GM12878 (cell line): ENCODE data around the gene AGO4. TPM values are rescaled to one million over a fixed set of nuclear protein-coding genes. Genes with fewer than 3 reads are reported as not detected.
A peak's percentile ranks its signal among the peaks of the same experiment; 100 is the strongest.

ENCODE experiments used
- ASH2L ChIP-seq: fragments of 300-600, 200-600 bp; sonication (generic); IDR thresholded peaks from 2 replicates; pipeline ENCODE4 v1.6.1; 2017; ENCODE audit warnings: low read depth, mild to moderate bottlenecking, borderline replicate concordance
- BACH1 ChIP-seq: fragments of 450-650 bp; IDR thresholded peaks from 2 replicates; pipeline ENCODE4 v1.6.1; 2017; ENCODE audit warnings: mild to moderate bottlenecking, borderline replicate concordance
- BCL11A ChIP-seq: IDR thresholded peaks from 2 replicates; pipeline ENCODE4 v1.6.1; 2011; ENCODE audit warnings: low read depth, low read length
- BHLHE40 ChIP-seq, 2 experiments: fragments of 450-650 bp in 1 of 2; IDR thresholded peaks; 2 replicates each; pipeline ENCODE4 v1.6.1; 2011 to 2017; ENCODE audit warnings: low read depth in 2 of 2, borderline replicate concordance in 1 of 2, improper control_type of control experiment in 1 of 2, low read length in 1 of 2, mild to moderate bottlenecking in 1 of 2
- CHD1 ChIP-seq: IDR thresholded peaks from 2 replicates; pipeline ENCODE4 v1.6.1; 2012; ENCODE audit warnings: low read depth, low read length, improper control_type of control experiment
- DPF2 ChIP-seq: fragments of 450-650 bp; IDR thresholded peaks from 2 replicates; pipeline ENCODE4 v1.6.1; 2017; ENCODE audit warnings: mild to moderate bottlenecking
- EGR1 ChIP-seq, 2 experiments: IDR thresholded peaks; 1 replicate in 1 of 2; 2 replicates in 1 of 2; pipeline ENCODE4 v1.6.1; 2011 to 2012; ENCODE audit warnings: low read depth in 2 of 2, low read length in 2 of 2, borderline replicate concordance in 1 of 2, mild to moderate bottlenecking in 1 of 2, moderate library complexity in 1 of 2
- KLF5 ChIP-seq: fragments of 450-650 bp; IDR thresholded peaks from 2 replicates; pipeline ENCODE4 v1.6.1; 2014; ENCODE audit warnings: mild to moderate bottlenecking; ENCODE audit not compliant: partially characterized antibody
- LARP7 ChIP-seq: fragments of 450-650 bp; IDR thresholded peaks from 2 replicates; pipeline ENCODE4 v1.6.1; 2017; ENCODE audit warnings: mild to moderate bottlenecking
- MXI1 ChIP-seq: fragments of 150-350 bp; IDR thresholded peaks from 2 replicates; pipeline ENCODE4 v1.6.1; 2011; ENCODE audit warnings: low read depth, mild to moderate bottlenecking, inconsistent platforms, low read length, improper control_type of control experiment
- NBN ChIP-seq: fragments of 450-650 bp; IDR thresholded peaks from 2 replicates; pipeline ENCODE4 v1.6.1; 2016
- NFIC ChIP-seq: IDR thresholded peaks from 2 replicates; pipeline ENCODE4 v1.6.1; 2012; ENCODE audit warnings: low read depth, mild to moderate bottlenecking, inconsistent platforms, low read length, moderate library complexity
- NR2C1 ChIP-seq: fragments of 450-650 bp; IDR thresholded peaks from 2 replicates; pipeline ENCODE4 v1.6.1; 2017; ENCODE audit warnings: antibody characterized with exemption, mild to moderate bottlenecking, moderate library complexity
- NR2C2 ChIP-seq: IDR thresholded peaks from 2 replicates; pipeline ENCODE4 v1.6.1; 2011; ENCODE audit warnings: borderline replicate concordance, low read depth; ENCODE audit not compliant: control insufficient read depth, insufficient read length
- PAX8 ChIP-seq: fragments of 450-650 bp; IDR thresholded peaks from 2 replicates; pipeline ENCODE4 v1.6.1; 2017; ENCODE audit warnings: mild to moderate bottlenecking, moderate library complexity
- PML ChIP-seq: IDR thresholded peaks from 2 replicates; pipeline ENCODE4 v1.6.1; 2012; ENCODE audit warnings: low read length, inconsistent platforms
- POLR2A ChIP-seq: IDR thresholded peaks from 2 replicates; pipeline ENCODE4 v1.6.1; 2011; ENCODE audit warnings: low read depth, mild to moderate bottlenecking, low read length
- POU2F2 ChIP-seq: IDR thresholded peaks from 3 replicates; pipeline ENCODE4 v1.6.1; 2011; ENCODE audit warnings: low read depth, mild to moderate bottlenecking, low read length, borderline replicate concordance
- SP1 ChIP-seq: IDR thresholded peaks from one replicate; pipeline ENCODE4 v1.6.1; 2011; ENCODE audit warnings: low read depth, low read length
- SREBF1 ChIP-seq: IDR thresholded peaks from 2 replicates; pipeline ENCODE4 v1.6.1; 2012; ENCODE audit warnings: mild to moderate bottlenecking, low read length
- YY1 ChIP-seq: IDR thresholded peaks from 2 replicates; pipeline ENCODE4 v1.6.1; 2011; ENCODE audit warnings: low read depth, mild to moderate bottlenecking, low read length
- ZNF217 ChIP-seq: fragments of 450-650 bp; IDR thresholded peaks from 2 replicates; pipeline ENCODE4 v1.6.1; 2017; ENCODE audit warnings: antibody characterized with exemption, mild to moderate bottlenecking
- ZNF622 ChIP-seq: fragments of 450-650 bp; IDR thresholded peaks from 2 replicates; pipeline ENCODE4 v1.6.1; 2017; ENCODE audit warnings: mild to moderate bottlenecking, inconsistent platforms
- ZSCAN29 ChIP-seq: fragments of 450-650 bp; IDR thresholded peaks from 2 replicates; pipeline ENCODE4 v1.6.1; 2017; ENCODE audit warnings: mild to moderate bottlenecking, moderate library complexity
- polyA plus RNA-seq, 11 experiments: library from polyadenylated mRNA; depleted of rRNA in 4 of 11; unstranded in 6 of 11; stranded (reverse) in 5 of 11; fragments of >200 nt; fragmentation: Nextera tagmentation in 4 of 11; fragmentation: Illumina TruSeq in 1 of 11; extraction: Ambion mirVana in 4 of 11; extraction: Trizol in 1 of 11; gene quantifications; 1 replicate in 1 of 11; 2 replicates in 10 of 11; pipeline versions ENCODE4 v1.2.1 to v1.2.3, GENCODE V29; 2011 to 2016; ENCODE audit warnings: inconsistent platforms in 2 of 11, missing spikeins in 2 of 11, low read depth in 1 of 11
- total RNA-seq, 4 experiments: library from RNA; depleted of rRNA in 3 of 4; stranded (reverse); fragments of >200 nt in 3 of 4; fragmentation: Illumina TruSeq in 1 of 4; extraction: Trizol in 1 of 4; gene quantifications; 2 replicates each; pipeline versions ENCODE4 v1.2.1 to v1.2.3, GENCODE V29; 2013 to 2021
- TF ChIP-seq, protein P1 (sequence below): IDR thresholded peaks from 2 replicates; pipeline ENCODE4 v1.6.1; 2012; ENCODE audit warnings: low read depth, low read length, improper control_type of control experiment
- TF ChIP-seq, protein P2 (sequence below), 3 experiments: IDR thresholded peaks in 2 of 3; conservative IDR thresholded peaks in 1 of 3; 2 replicates each; pipeline ENCODE4 v1.5.1; 2011; ENCODE audit warnings: low read depth in 3 of 3, low read length in 3 of 3, mild to moderate bottlenecking in 3 of 3, control low read depth in 2 of 3, moderate library complexity in 2 of 3, inconsistent platforms in 1 of 3, mixed read lengths in 1 of 3; ENCODE audit not compliant: control insufficient read depth in 2 of 3, insufficient read depth in 1 of 3; ENCODE audit errors: extremely low read depth in 1 of 3
- TF ChIP-seq, protein P3 (sequence below): fragments of 450-650 bp; IDR thresholded peaks from 2 replicates; pipeline ENCODE4 v1.6.1; 2016; ENCODE audit warnings: mild to moderate bottlenecking
- TF ChIP-seq, protein P4 (sequence below): fragments of 450-650 bp; IDR thresholded peaks from 2 replicates; pipeline ENCODE4 v1.6.1; 2017; ENCODE audit warnings: mild to moderate bottlenecking, low read depth, inconsistent platforms; ENCODE audit not compliant: poor library complexity, severe bottlenecking

Gene AGO4
- total and polyA plus RNA-seq, 10 of the 15 experiments (the other 5 are each of a cell fraction or from before 2014, with no cell fraction given), result 1.2 to 7.9 (median 3.2) TPM

DNA sequence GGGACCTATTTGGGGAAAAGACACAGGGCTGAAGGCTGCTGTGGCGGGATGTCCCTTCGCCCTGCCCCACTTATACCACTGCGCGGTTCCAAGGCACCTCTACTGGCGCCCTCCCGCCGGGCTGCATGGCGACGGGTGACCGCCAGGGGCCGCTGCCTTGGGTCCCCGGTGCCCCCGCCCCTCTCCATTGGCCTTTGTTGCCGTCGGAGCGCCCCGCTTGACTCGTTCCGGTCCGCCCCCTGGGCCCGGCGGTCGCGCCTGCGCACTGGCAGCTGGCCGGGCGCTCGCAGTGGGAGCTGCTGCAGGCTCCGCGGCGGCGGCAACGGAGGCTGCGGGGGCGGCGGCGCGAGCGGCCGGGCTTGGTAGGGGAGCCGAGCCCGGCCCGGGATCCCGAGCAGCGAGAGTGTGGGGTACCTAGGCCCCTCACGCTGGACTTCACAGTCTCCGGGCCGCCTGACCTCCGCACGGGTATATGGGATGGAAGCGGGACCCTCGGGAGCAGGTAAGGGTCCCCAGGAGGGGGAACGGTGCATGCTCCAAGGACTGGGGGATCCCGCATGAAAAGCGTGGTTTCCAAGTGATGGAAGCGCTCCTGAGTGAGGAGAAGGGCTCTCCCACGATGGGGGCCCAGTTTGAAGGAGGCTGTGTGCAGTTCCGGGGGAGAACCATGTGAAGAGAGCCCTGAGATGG lies 75.3 kb downstream of the AGO4 start, which contains the start of gene AGO1 (continued):
- TF ChIP-seq ASH2L (no peak), EGR1 (IDR thresholded peaks at IDR 0.05; ENCODE audit: borderline replicate concordance in 1 of 2, low read depth in 2 of 2, low read length in 2 of 2) (peak in 1 of 2 experiments; percentile 97; a peak in 2 of 3 replicates), NR2C1 (peak; percentile 35; the same call in 1 of the 2 replicates), LARP7 (peak; percentile 42), NR2C2 (no peak), POU2F2 (peak; percentile 67; the same call in 2 of the 3 replicates), DPF2 (peak; percentile 70), NFIC (no peak), ZNF217 (0 out of 2 replicates have a peak, but pooled peaks have one; percentile 45), SP1 (peak; percentile 70), BACH1 (peak; percentile 80), BHLHE40 (IDR thresholded peaks at IDR 0.05; ENCODE audit: borderline replicate concordance in 1 of 2, low read depth in 2 of 2, low read length in 1 of 2) (peak; percentile 46 to 60; a peak in 3 of 4 replicates), CHD1 (no peak), KLF5 (peak; percentile 74), YY1 (peak; percentile 87), NBN (no peak), PML (no peak; the same call in 1 of the 2 replicates), ZSCAN29 (no peak), MXI1 (no peak; the same call in 1 of the 2 replicates), ZNF622 (no peak), PAX8 (no peak), POLR2A (peak; percentile 83), BCL11A (no peak), SREBF1 (no peak)
- TF ChIP-seq, protein P1, sequence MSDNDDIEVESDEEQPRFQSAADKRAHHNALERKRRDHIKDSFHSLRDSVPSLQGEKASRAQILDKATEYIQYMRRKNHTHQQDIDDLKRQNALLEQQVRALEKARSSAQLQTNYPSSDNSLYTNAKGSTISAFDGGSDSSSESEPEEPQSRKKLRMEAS, result 0 out of 2 replicates have a peak, but pooled peaks have one; percentile 32
- TF ChIP-seq, protein P2, sequence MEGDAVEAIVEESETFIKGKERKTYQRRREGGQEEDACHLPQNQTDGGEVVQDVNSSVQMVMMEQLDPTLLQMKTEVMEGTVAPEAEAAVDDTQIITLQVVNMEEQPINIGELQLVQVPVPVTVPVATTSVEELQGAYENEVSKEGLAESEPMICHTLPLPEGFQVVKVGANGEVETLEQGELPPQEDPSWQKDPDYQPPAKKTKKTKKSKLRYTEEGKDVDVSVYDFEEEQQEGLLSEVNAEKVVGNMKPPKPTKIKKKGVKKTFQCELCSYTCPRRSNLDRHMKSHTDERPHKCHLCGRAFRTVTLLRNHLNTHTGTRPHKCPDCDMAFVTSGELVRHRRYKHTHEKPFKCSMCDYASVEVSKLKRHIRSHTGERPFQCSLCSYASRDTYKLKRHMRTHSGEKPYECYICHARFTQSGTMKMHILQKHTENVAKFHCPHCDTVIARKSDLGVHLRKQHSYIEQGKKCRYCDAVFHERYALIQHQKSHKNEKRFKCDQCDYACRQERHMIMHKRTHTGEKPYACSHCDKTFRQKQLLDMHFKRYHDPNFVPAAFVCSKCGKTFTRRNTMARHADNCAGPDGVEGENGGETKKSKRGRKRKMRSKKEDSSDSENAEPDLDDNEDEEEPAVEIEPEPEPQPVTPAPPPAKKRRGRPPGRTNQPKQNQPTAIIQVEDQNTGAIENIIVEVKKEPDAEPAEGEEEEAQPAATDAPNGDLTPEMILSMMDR (IDR thresholded peaks at IDR 0.05 in 2 of 3, conservative IDR thresholded peaks at IDR 0.05 in 1 of 3; ENCODE audit: control insufficient read depth in 2 of 3, extremely low read depth in 1 of 3, insufficient read depth in 1 of 3, low read depth in 3 of 3, low read length in 3 of 3), result peak; percentile 95 to 98 (median 97); a peak in 5 of 6 replicates
- TF ChIP-seq, protein P3, sequence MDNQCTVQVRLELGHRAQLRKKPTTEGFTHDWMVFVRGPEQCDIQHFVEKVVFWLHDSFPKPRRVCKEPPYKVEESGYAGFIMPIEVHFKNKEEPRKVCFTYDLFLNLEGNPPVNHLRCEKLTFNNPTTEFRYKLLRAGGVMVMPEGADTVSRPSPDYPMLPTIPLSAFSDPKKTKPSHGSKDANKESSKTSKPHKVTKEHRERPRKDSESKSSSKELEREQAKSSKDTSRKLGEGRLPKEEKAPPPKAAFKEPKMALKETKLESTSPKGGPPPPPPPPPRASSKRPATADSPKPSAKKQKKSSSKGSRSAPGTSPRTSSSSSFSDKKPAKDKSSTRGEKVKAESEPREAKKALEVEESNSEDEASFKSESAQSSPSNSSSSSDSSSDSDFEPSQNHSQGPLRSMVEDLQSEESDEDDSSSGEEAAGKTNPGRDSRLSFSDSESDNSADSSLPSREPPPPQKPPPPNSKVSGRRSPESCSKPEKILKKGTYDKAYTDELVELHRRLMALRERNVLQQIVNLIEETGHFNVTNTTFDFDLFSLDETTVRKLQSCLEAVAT, result no peak
- TF ChIP-seq, protein P4, sequence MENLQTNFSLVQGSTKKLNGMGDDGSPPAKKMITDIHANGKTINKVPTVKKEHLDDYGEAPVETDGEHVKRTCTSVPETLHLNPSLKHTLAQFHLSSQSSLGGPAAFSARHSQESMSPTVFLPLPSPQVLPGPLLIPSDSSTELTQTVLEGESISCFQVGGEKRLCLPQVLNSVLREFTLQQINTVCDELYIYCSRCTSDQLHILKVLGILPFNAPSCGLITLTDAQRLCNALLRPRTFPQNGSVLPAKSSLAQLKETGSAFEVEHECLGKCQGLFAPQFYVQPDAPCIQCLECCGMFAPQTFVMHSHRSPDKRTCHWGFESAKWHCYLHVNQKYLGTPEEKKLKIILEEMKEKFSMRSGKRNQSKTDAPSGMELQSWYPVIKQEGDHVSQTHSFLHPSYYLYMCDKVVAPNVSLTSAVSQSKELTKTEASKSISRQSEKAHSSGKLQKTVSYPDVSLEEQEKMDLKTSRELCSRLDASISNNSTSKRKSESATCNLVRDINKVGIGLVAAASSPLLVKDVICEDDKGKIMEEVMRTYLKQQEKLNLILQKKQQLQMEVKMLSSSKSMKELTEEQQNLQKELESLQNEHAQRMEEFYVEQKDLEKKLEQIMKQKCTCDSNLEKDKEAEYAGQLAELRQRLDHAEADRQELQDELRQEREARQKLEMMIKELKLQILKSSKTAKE, result no peak
